PC-3 (cell line): ENCODE measurements around the gene KIF1B. TPM values are rescaled to one million over a fixed set of nuclear protein-coding genes. Genes with fewer than 3 reads are reported as not detected.
A peak's percentile ranks its signal among the peaks of the same experiment; 100 is the strongest.

Source experiments
- ATAC-seq: fragments of 200-7000 bp; cut with Tn5 transposase; 2 replicates; pipeline ENCODE4 v1.9.1; 2020; ENCODE audit warnings: mild to moderate bottlenecking, moderate library complexity
- BruUV-seq: library from RNA; stranded (reverse); fragments of 400-500 nt; replicated peaks from 2 replicates; lab custom pipeline; 2021; lab: Mats Ljungman, UMichigan
- CTCF ChIA-PET: fragments of 300-600 bp; sonication (Branson Sonifier 250); formaldehyde crosslinking; loops from one replicate; lab custom pipeline; 2022; ENCODE audit warnings: antibody characterized with exemption; lab: Charles Lee
- POLR2A ChIA-PET: fragments of 300-600 bp; sonication (Branson Sonifier 250); formaldehyde crosslinking; loops from one replicate; lab custom pipeline; 2022; ENCODE audit warnings: antibody characterized with exemption; ENCODE audit not compliant: unreplicated experiment; lab: Charles Lee
- DNase-seq: peaks from one replicate; pipeline ENCODE4 v3.0.0-alpha.2; 2015
- H2AFZ ChIP-seq: fragments of 300-600 bp; sonication (generic); 2 replicates; pipeline ENCODE4 v1.6.0; 2016; ENCODE audit warnings: antibody characterized with exemption, low read length
- H3F3A ChIP-seq: fragments of 300-600 bp; sonication (generic); one replicate; pipeline ENCODE4 v1.6.0; 2017; ENCODE audit warnings: antibody characterized with exemption, low read length, control low read depth, mild to moderate bottlenecking; ENCODE audit not compliant: unreplicated experiment
- H3K27ac ChIP-seq: fragments of 300-600 bp; sonication (generic); 2 replicates; pipeline ENCODE4 v1.5.1; 2016; ENCODE audit warnings: mild to moderate bottlenecking, low read length
- H3K27me3 ChIP-seq: fragments of 300-600 bp; sonication (generic); 2 replicates; pipeline ENCODE4 v1.6.1; 2016; ENCODE audit warnings: low read length, mixed read lengths
- H3K36me3 ChIP-seq: fragments of 300-600 bp; sonication (generic); 2 replicates; pipeline ENCODE4 v1.6.1; 2016; ENCODE audit warnings: low read depth, mixed run types, low read length, mixed read lengths
- H3K4me1 ChIP-seq: fragments of 300-600 bp; sonication (generic); 2 replicates; pipeline ENCODE4 v1.5.1; 2016; ENCODE audit warnings: low read length; ENCODE audit not compliant: insufficient read depth
- H3K4me2 ChIP-seq: fragments of 300-600 bp; sonication (generic); 2 replicates; pipeline ENCODE4 v1.6.0; 2016; ENCODE audit warnings: low read length
- H3K4me3 ChIP-seq: fragments of 300-600 bp; sonication (generic); 2 replicates; pipeline ENCODE4 v1.5.1; 2016; ENCODE audit warnings: mild to moderate bottlenecking, low read length, mixed read lengths
- H3K79me2 ChIP-seq: fragments of 300-600 bp; sonication (generic); 2 replicates; pipeline ENCODE4 v1.6.1; 2017; ENCODE audit warnings: low read length, mixed read lengths
- H3K9ac ChIP-seq: fragments of 300-600 bp; sonication (generic); 2 replicates; pipeline ENCODE4 v1.6.0; 2016; ENCODE audit warnings: mild to moderate bottlenecking, low read length
- H3K9me2 ChIP-seq: fragments of 300-600 bp; sonication (generic); replicated peaks from 2 replicates; pipeline ENCODE4 v1.6.1; 2016; ENCODE audit warnings: mixed run types, low read length, mixed read lengths
- H3K9me3 ChIP-seq: fragments of 300-600 bp; sonication (generic); 2 replicates; pipeline ENCODE4 v1.6.1; 2016; ENCODE audit warnings: low read length, mixed read lengths
- H4K20me1 ChIP-seq: fragments of 300-600 bp; sonication (generic); 2 replicates; pipeline ENCODE4 v1.6.1; 2016; ENCODE audit warnings: low read length, mixed read lengths
- EZH2 ChIP-seq: fragments of 300-600 bp; sonication (generic); IDR thresholded peaks from one replicate; pipeline ENCODE4 v1.6.1; 2017; ENCODE audit warnings: antibody characterized with exemption, mild to moderate bottlenecking, low read length; ENCODE audit not compliant: unreplicated experiment
- EZH2phosphoT487 ChIP-seq: fragments of 300-600 bp; sonication (generic); IDR thresholded peaks from 2 replicates; pipeline ENCODE4 v1.6.1; 2018; ENCODE audit warnings: mild to moderate bottlenecking, antibody characterized with exemption, low read length, borderline replicate concordance
- intact Hi-C: fragments of 100-400 bp; cut with micrococcal nuclease; formaldehyde crosslinking; loops from 2 replicates; pipeline ENCODE4 v1.9.0; 2023
- total RNA-seq: library from RNA; depleted of rRNA; stranded (reverse); fragments of >200 nt; gene quantifications from 2 replicates; pipeline ENCODE4 v1.2.3, GENCODE V29; 2014
- TF ChIP-seq, protein P1 (sequence below): fragments of 300-600 bp; sonication (generic); conservative IDR thresholded peaks from 2 replicates; pipeline ENCODE4 v1.5.1; 2017; ENCODE audit warnings: antibody characterized with exemption, low read depth, mild to moderate bottlenecking, low read length

Gene KIF1B
- total RNA-seq, 1 experiment from 2014 or later, result 21.4 TPM

DNA sequence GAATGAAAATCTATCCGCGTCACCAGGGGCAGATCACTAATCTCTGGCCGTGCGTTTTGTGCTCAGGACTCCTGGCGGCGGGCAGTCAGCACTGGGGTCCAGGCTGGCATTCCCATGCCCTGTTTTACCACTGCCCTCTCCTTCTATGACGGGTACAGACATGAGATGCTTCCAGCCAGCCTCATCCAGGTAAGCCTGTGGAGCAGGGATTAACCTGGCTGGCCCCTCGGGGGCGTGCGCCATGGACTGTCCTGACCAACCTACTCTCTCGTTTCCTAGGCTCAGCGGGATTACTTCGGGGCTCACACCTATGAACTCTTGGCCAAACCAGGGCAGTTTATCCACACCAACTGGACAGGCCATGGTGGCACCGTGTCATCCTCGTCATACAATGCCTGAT lies 209.0 kb downstream of the KIF1B start:
- ChIA-PET CTCF (no interaction called here), POLR2A (no interaction called here)
- TF ChIP-seq, protein P1, sequence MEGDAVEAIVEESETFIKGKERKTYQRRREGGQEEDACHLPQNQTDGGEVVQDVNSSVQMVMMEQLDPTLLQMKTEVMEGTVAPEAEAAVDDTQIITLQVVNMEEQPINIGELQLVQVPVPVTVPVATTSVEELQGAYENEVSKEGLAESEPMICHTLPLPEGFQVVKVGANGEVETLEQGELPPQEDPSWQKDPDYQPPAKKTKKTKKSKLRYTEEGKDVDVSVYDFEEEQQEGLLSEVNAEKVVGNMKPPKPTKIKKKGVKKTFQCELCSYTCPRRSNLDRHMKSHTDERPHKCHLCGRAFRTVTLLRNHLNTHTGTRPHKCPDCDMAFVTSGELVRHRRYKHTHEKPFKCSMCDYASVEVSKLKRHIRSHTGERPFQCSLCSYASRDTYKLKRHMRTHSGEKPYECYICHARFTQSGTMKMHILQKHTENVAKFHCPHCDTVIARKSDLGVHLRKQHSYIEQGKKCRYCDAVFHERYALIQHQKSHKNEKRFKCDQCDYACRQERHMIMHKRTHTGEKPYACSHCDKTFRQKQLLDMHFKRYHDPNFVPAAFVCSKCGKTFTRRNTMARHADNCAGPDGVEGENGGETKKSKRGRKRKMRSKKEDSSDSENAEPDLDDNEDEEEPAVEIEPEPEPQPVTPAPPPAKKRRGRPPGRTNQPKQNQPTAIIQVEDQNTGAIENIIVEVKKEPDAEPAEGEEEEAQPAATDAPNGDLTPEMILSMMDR, result no peak
- no peak for TF ChIP-seq EZH2
- TF ChIP-seq EZH2phosphoT487, result no peak
- DNase-seq, result no peak
- Histone ChIP-seq H2AFZ (no peak overlapping the region), H3K27me3 (no peaks in the 10 kb centered on the region), H3K4me1 (peaks cover 6% of the 10 kb centered on the region; the same call in 1 of the 2 replicates), H4K20me1 (no peaks in the 10 kb centered on the region), H3F3A (no peaks in the 10 kb centered on the region), H3K79me2 (no peaks in the 10 kb centered on the region), H3K4me2 (no peak overlapping the region), H3K9me3 (no peaks in the 10 kb centered on the region), H3K4me3 (no peak overlapping the region), H3K9ac (no peak overlapping the region), H3K36me3 (peaks cover 47% of the 10 kb centered on the region), H3K9me2 (no peaks in the 10 kb centered on the region), H3K27ac (no peak overlapping the region)
- no TSS peak for BruUV-seq
- intact Hi-C loops, result no loop called here
- no peak for ATAC-seq

GRCh38 chr1:10421637-10422036 lies 211.3 kb downstream of the KIF1B start:
- ChIA-PET POLR2A (no interaction called here), CTCF (no interaction called here)
- intact Hi-C loops, result no loop called here

DNA sequence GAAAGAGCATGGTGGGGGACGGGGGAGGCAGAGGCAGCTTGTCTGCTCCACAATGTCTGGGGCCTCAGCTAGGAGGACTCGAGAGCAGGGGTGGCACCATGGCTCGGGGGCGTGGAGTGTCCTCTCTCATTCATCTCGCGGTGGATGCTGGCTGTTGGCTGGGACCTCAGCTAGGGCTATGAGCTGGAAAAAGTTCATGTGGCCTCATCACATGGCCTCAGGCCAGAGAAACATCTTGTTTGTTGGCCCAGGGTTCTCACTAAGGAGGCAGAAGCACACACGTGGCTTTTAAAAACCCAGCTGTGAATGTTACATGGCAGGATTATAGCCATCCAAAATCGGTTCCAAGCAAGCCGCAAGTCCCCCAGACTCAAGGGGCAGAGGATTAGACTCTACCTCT lies 213.7 kb downstream of the KIF1B start:
- no peaks in the 10 kb centered on the region for H3F3A ChIP-seq
- H3K27ac ChIP-seq, result no peak overlapping the region
- no TSS peak for BruUV-seq
- H4K20me1 ChIP-seq, result no peaks in the 10 kb centered on the region
- H3K4me2 ChIP-seq, result no peak overlapping the region
- intact Hi-C loops, result no loop called here
- H3K4me1 ChIP-seq, result no peaks in the 10 kb centered on the region
- no peak overlapping the region for H3K4me3 ChIP-seq
- H3K9ac ChIP-seq, result no peak overlapping the region
- no peak for DNase-seq
- TF ChIP-seq EZH2phosphoT487, result no peak
- TF ChIP-seq, protein P1, result no peak
- TF ChIP-seq EZH2, result no peak
- peaks cover 12% of the 10 kb centered on the region for H3K36me3 ChIP-seq
- H3K9me3 ChIP-seq, result no peaks in the 10 kb centered on the region
- ChIA-PET POLR2A (no interaction called here), CTCF (no interaction called here)
- no peaks in the 10 kb centered on the region for H3K27me3 ChIP-seq
- no peaks in the 10 kb centered on the region for H3K79me2 ChIP-seq
- no peak overlapping the region for H2AFZ ChIP-seq
- peak; percentile 14; the same call in 1 of the 2 replicates for ATAC-seq
- no peaks in the 10 kb centered on the region for H3K9me2 ChIP-seq

More at GRCh38 chr1:10421637-10422036, 211.3 kb downstream of the KIF1B start:
- Histone ChIP-seq H3K4me2 (no peak overlapping the region), H3K36me3 (peaks cover 28% of the 10 kb centered on the region), H3K9me2 (no peaks in the 10 kb centered on the region), H3K9ac (no peak overlapping the region), H3K27ac (no peak overlapping the region), H3K4me1 (no peaks in the 10 kb centered on the region), H3K79me2 (no peaks in the 10 kb centered on the region), H3K9me3 (no peaks in the 10 kb centered on the region), H2AFZ (no peak overlapping the region), H3K27me3 (no peaks in the 10 kb centered on the region), H3F3A (no peaks in the 10 kb centered on the region), H3K4me3 (no peak overlapping the region), H4K20me1 (no peaks in the 10 kb centered on the region)
- no peak for TF ChIP-seq EZH2
- TF ChIP-seq, protein P1, result no peak
- TF ChIP-seq EZH2phosphoT487, result no peak
- ATAC-seq (no peak), DNase-seq (no peak)
- BruUV-seq, result no TSS peak
